HG03025 (cell line): ENCODE results near the gene VAV2.

ENCODE experiments used
- ATAC-seq: cut with Tn5 transposase; IDR thresholded peaks from one replicate; pipeline ENCODE4 v1.9.1; 2021; ENCODE audit warnings: mild to moderate bottlenecking, moderate library complexity; ENCODE audit not compliant: unreplicated experiment, low FRiP score

Gene VAV2

GRCh38 chr9:133861692-133862091 is 130.4 kb downstream of the VAV2 start:
- ATAC-seq: no peak

DNA sequence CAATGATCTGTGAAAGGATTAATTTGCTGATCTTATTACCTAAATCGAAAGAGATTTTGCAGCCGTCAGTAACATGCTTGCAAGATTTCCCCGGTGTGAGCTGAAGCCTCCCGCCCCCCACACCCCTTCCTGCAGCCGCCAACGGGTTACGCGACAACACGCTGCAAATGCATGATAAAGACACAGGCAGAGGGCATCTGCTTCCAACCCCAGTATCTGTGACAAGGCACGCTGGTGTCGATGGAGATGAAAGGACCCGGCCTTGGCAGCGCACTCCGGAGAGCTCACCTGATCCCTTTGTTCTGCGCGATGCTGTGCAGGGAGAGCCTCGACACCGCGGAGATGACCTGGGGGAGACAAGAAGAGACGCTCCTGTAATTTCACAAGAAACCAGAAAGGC is 131.0 kb downstream of the VAV2 start:
- ATAC-seq: no peak

DNA sequence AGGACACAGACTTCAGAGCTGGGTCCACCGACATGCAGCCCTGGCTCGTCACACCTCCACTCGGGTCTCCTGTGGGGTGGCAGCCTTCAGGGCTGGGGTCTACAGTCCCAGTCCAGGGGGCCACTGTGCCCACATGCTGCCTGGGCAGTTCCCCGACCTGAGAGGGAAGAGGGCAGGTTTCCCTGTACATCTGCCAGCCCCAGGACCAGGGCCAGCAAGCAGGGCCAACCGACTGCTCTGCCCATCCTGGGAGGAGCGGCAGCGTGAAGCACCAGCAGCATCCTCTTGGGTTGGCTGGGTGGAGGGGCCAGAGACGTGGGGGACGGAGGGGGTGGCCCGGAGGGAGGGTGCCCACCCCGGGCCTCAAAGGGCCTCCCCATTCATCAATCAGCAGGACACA is 133.4 kb downstream of the VAV2 start:
- ATAC-seq: no peak

DNA sequence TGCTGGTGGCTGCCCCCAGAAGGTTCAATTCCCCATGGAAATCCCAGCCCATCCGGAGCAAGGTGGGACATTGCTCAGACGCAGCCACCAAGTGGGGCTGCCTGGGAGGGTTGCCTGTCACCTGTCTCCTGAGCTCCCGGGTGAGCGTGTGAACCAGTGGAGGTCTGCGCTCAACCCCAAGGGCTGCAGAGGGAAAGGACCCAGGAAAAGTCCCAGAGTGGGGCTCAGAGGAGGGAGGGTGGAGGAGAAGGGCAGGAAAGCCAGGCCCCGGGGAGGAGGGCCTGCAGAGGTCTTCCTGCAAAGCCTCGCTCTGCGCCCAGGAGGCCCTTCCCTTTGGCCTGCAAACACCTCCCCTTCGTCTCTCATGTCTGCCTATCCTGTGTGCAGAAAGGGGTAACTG is 134.5 kb downstream of the VAV2 start:
- ATAC-seq: no peak

DNA sequence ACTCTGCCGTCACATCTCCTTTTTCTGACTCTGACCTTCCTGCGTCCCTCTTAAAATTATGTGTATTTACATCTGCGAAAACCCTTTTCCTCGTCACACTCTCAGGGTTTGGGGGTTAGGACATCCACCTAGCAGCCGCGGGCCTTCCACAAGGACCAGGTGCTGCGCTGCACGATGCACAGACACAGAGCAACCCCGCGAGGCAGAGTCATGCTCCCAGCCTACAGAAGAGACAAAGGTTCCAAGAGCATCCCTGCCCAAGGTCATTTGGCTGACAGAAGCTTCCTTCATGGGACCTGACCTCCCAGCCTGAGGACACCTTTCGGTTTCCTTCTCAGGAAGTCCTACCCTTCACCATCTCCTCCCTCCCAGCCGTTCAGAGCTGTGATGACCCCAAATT is 135.3 kb downstream of the VAV2 start:
- no peak for ATAC-seq

- no peak for ATAC-seq
Observed at GRCh38 chr9:133855802-133856521, 136.2 kb downstream of the VAV2 start.

DNA sequence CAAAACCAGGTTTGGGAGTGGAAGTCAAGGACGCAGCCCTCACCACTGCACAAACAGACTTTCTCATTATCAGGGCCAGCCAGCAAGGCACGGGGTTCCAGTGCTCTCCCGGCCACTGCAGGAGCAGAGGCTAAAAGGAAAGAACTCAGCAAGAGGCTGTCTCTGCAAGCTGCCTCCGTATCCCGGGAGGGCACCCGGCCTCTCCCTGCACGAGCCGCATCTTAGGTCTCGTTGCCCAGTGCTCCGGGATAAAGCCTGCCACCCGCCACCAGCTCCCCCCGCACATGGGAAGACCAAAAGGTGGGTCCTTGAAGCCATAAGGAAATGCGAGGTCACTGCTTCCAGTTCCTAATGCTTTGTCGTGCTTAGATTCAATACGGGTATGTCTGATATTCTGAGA is 136.8 kb downstream of the VAV2 start:
- no peak for ATAC-seq

DNA sequence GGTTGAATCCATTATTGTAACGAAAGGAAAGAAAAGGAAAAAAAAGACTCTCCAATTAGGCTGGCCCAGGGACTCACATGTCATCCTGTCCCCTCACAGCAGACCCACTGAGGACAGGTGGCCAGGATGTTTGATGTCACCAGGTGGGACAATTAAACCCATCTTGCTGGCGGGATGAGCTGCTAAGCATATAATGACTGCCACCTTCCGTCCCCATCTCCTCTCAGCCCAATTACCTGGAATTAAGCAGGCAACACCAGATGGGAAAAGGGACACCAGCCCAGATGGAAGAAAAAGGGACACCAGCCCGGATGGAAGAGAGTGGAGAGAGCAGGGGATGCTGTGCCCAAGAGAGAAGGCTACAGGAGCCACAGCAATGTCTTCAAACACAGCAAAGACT is 137.4 kb downstream of the VAV2 start:
- ATAC-seq: no peak

- no peak for ATAC-seq
Observed at GRCh38 chr9:133854048-133854447, 138.1 kb downstream of the VAV2 start.

DNA sequence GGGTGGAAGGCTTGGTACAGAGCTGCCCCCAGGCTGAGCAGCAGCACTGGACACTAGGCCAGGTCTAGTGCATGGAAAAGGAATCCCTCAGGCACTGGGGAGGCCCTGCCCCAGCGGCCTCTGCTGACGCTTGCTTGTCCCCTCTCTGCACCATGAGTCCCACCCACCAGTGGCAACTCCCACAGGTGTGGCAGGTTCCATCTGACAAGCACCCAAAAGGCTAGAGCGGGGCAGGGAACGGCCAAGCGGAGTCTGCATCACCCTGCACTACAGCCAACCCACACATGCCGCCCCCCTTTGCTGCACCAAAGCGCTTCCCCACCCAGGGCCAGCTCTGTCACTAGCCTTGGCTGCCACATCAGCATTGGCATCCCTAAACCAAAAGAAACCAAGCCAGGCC is 138.8 kb downstream of the VAV2 start:
- no peak for ATAC-seq

DNA sequence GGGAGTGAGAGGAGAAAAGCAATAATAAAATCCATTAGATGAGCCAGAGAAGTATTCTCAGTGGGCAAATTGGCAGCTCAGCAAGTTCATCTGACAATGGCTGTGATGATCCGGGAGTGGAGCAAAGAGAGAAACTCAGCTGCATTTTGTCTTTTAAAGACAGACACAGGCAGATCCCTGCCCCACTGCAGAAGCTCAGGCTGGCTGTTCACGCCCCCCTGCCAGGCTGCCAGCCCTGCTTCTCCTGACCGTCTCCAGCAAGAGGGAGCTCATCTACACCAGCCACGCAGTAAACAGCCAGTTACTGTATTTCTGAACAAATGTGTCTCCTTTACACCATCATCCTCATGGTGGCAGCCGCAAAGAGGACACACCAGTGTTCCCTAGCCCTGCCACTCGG is 139.7 kb downstream of the VAV2 start:
- no peak for ATAC-seq

DNA sequence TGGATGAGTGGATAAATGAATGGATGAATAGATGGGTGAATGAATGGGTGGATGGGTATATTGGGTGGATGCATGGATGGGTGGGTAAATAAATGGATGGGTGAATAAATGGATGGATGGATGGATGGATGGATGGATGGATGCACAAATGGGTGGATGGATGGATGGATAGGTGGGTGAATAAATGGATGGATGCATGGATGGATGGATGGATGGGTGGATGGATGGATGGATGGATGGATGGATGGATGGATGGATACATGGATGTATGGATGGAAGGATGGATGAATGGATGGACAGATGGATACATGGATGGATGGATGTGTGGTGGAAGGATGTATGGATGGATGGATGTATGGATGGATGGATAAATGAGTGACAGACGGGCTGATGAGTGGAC is 140.4 kb downstream of the VAV2 start:
- no peak for ATAC-seq

DNA sequence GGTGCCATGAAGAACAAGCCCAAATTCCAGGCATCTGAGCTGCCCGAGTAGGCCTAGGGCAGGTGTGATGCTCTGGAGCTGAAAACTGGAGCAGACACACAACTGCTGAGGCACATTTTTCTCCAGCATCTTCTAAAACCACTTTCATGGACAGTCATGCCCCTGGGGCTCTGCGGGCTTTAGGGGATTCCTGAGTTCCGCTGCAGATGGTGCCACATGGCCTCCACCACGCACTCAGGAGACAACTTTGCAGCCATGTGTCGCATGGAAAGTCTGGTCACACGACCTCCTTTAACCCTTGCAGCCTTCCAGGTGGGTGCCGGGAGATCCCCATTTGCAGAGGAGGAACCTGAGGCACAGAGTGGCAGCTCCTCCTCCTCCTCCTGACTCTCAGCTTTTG is 141.2 kb downstream of the VAV2 start:
- ATAC-seq: no peak

DNA sequence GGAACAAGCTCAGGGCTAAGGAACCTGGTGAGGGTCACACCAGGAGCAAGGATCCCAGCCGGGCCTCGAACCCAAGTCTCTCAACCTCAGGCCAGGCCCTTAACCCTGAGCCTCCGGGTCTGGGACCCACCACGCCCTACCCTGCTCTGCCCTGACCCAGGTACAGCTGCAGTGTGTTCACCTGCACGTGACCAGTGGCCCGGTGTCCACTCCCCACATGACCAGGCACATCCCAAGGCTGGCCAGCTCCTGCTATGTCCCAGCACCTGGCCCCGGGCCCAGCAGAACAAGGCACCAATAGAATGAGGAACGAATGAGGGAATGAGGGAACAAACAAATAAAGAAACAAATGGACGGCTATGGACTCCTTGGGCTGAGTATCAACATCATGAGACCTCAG is 142.0 kb downstream of the VAV2 start:
- ATAC-seq: no peak

GRCh38 chr9:133849110-133849670 is 142.9 kb downstream of the VAV2 start:
- ATAC-seq: no peak

DNA sequence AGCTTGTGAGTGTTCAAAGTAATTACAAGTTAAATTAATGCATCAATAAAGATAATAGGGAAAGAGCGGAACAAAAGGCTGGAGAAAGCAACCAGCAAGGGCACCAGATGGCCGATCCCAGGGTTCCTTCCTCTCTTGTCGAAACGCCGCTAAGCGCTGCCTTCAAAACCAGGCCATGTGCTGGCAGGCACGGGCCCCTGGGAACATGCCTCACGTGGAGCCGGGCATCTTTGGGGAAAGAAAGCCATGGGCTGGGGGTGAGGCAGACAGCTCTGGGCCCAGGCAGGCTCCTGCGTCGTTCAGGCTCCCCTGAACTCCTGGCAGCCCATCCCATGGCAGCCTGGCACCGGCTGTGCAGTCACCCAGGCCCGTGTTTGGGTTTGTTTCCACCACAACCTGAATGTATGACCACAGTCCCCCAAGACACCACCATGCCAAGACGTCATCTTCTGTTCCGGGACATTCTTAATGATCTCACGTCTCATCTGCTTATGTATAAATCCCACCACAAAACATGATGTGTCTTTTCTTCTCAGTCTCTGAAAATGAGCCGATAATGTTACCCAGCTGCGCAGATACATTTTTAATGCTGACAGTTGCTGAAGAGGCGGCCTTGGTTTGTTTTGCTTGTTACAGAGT is 143.5 kb downstream of the VAV2 start:
- no peak for ATAC-seq

GRCh38 chr9:133846483-133847090 is 145.5 kb downstream of the VAV2 start:
- no peak for ATAC-seq

GRCh38 chr9:133845440-133845839 is 146.7 kb downstream of the VAV2 start:
- ATAC-seq: no peak

DNA sequence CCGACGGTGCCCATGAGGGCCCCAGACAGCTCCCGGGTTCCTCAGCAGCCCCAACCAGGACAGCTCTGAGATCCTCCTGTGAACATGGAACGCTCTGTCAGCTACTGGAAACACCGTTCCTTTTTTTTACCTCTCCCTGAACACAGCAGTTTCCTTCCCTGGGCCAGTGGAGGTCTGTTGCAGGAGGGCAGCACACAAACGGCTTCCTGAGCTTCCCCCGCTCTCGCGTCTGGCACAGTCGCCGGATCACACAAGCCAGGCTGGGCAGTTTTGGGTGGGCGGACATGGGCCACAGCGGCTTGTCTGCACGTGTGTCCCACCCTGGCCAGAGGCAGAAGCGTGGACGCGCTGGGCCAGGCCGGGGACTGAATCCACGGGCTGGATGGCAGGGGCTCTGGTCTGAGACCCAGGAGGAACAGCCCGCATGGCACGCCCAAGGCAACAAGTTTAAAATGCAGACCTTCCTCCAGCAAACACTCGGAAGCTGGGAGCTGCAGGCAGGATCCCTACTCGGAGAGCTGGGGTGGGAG is 147.2 kb downstream of the VAV2 start:
- no peak for ATAC-seq

- ATAC-seq: no peak
Observed at GRCh38 chr9:133844398-133844784, 147.7 kb downstream of the VAV2 start.

DNA sequence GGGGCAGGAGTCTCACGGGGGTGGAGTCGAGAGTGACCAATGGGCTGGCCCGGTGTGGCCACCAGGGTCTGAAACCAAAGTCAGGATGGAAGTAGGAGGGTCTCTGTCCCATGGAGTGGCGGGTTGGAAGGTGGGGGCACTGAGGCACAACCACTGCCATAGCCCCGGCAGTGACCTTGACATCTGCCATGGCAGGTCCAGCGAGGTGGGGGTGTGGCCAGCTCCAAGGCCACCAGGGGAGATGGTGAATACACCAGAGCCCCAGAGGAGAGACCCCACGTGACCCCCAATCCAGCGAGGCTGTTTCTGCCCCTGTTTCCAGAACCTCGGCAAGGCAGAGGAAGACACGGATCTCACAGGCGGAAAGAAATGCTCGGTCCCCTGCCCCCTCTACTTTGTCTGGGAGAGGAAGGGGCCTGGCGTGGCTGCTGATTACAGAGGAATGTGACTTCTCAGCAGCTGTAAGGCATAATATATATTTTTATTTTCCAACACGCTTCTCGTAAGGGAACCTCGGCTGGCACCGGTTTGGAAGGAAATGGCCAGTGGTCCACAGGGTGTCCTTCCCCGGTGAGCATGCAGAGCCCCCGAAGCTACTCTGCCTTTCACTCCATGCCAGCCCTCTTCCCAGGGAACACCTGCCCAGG is 148.2 kb downstream of the VAV2 start:
- ATAC-seq: no peak
